ENCODE measurements around the gene CHN2. TPM values are rescaled to one million over a fixed set of nuclear protein-coding genes. Genes with fewer than 3 reads are reported as not detected.

Gene CHN2
- total RNA-seq, 5 donors from 2014 or later (not counting 1 experiment from before 2014, with no cell fraction given), result 4.5 to 9.0 (median 6.6) TPM

- Mint-ChIP-seq H3K4me3 (no peak overlapping the region), H3K4me1 (no peaks in the 10 kb centered on the region), H3K27ac (no peak overlapping the region), H3K27me3 (no peaks in the 10 kb centered on the region), H3K9me3 (no peaks in the 10 kb centered on the region), H3K36me3 (no peaks in the 10 kb centered on the region)
- no peak for DNase-seq
- CTCF ChIA-PET, result no interaction called here
- Histone ChIP-seq H3K9me3 (no peaks in the 10 kb centered on the region), H3K27ac (ENCODE audit: low read length) (no peak overlapping the region), H3K36me3 (ENCODE audit: control insufficient read depth in 2 of 2, extremely low read depth in 1 of 2, insufficient read depth in 1 of 2, low read length in 1 of 2) (no peaks in the 10 kb centered on the region), H3K4me1 (ENCODE audit: control insufficient read depth in 1 of 2, extremely low read depth in 1 of 2, insufficient read depth in 2 of 2, low read length in 2 of 2) (no peaks in the 10 kb centered on the region), H3K27me3 (replicated peaks in 1 of 2; ENCODE audit: control insufficient read depth in 2 of 2, extremely low read depth in 1 of 2, insufficient read depth in 2 of 2, low read length in 1 of 2) (no peaks in the 10 kb centered on the region), H3K4me3 (ENCODE audit: control insufficient read depth in 1 of 2, extremely low read depth in 1 of 2, low read length in 1 of 2) (no peak overlapping the region)
- POLR2A ChIA-PET, result no interaction called here
- no CpG with 5 or more reads among the region's 3 CpGs for WGBS (ENCODE audit: insufficient coverage)
- ATAC-seq (replicated peaks in 1 of 4), result no peak
These were observed 269.1 kb downstream of the CHN2 start for GRCh38 chr7:29463504-29464158.

- ChIA-PET CTCF (no interaction called here), POLR2A (no interaction called here)
- Histone ChIP-seq H3K27me3 (replicated peaks in 1 of 2; ENCODE audit: control insufficient read depth in 2 of 2, extremely low read depth in 1 of 2, insufficient read depth in 2 of 2, low read length in 1 of 2) (no peaks in the 10 kb centered on the region), H3K4me1 (ENCODE audit: control insufficient read depth in 1 of 2, extremely low read depth in 1 of 2, insufficient read depth in 2 of 2, low read length in 2 of 2) (no peaks in the 10 kb centered on the region), H3K9me3 (no peaks in the 10 kb centered on the region), H3K36me3 (ENCODE audit: control insufficient read depth in 2 of 2, extremely low read depth in 1 of 2, insufficient read depth in 1 of 2, low read length in 1 of 2) (no peaks in the 10 kb centered on the region), H3K27ac (ENCODE audit: low read length) (no peak overlapping the region), H3K4me3 (ENCODE audit: control insufficient read depth in 1 of 2, extremely low read depth in 1 of 2, low read length in 1 of 2) (no peak overlapping the region)
- Mint-ChIP-seq H3K9me3 (no peaks in the 10 kb centered on the region), H3K27ac (no peak overlapping the region), H3K27me3 (no peaks in the 10 kb centered on the region), H3K36me3 (no peaks in the 10 kb centered on the region), H3K4me1 (no peaks in the 10 kb centered on the region), H3K4me3 (no peak overlapping the region)
- no peak for ATAC-seq (replicated peaks in 1 of 4)
- 94% methylated on average over 2 of the region's 3 CpGs for WGBS (ENCODE audit: insufficient coverage)
- DNase-seq, result no peak
These were observed 270.2 kb downstream of the CHN2 start for GRCh38 chr7:29464753-29465152.

GRCh38 chr7:29467193-29467926, 272.8 kb downstream of the CHN2 start:
- H3K9me3 ChIP-seq, result no peaks in the 10 kb centered on the region
- no CpG with 5 or more reads among the region's 5 CpGs for WGBS (ENCODE audit: insufficient coverage)
- H3K36me3 ChIP-seq (ENCODE audit: control insufficient read depth in 2 of 2, extremely low read depth in 1 of 2, insufficient read depth in 1 of 2, low read length in 1 of 2), result no peaks in the 10 kb centered on the region
- no peak overlapping the region for H3K4me3 Mint-ChIP-seq
- no peak for DNase-seq
- no peak for ATAC-seq (replicated peaks in 1 of 4)
- H3K27ac Mint-ChIP-seq, result no peak overlapping the region
- no peaks in the 10 kb centered on the region for H3K27me3 Mint-ChIP-seq
- H3K27ac ChIP-seq (ENCODE audit: low read length), result no peak overlapping the region
- ChIA-PET CTCF (no interaction called here), POLR2A (no interaction called here)
- H3K4me1 ChIP-seq (ENCODE audit: control insufficient read depth in 1 of 2, extremely low read depth in 1 of 2, insufficient read depth in 2 of 2, low read length in 2 of 2), result no peaks in the 10 kb centered on the region
- no peak overlapping the region for H3K4me3 ChIP-seq (ENCODE audit: control insufficient read depth in 1 of 2, extremely low read depth in 1 of 2, low read length in 1 of 2)
- no peaks in the 10 kb centered on the region for H3K36me3 Mint-ChIP-seq
- no peaks in the 10 kb centered on the region for H3K9me3 Mint-ChIP-seq
- H3K27me3 ChIP-seq (replicated peaks in 1 of 2; ENCODE audit: control insufficient read depth in 2 of 2, extremely low read depth in 1 of 2, insufficient read depth in 2 of 2, low read length in 1 of 2), result no peaks in the 10 kb centered on the region
- no peaks in the 10 kb centered on the region for H3K4me1 Mint-ChIP-seq

GRCh38 chr7:29468196-29468595, 273.6 kb downstream of the CHN2 start:
- Mint-ChIP-seq H3K9me3 (no peaks in the 10 kb centered on the region), H3K4me1 (no peaks in the 10 kb centered on the region), H3K36me3 (no peaks in the 10 kb centered on the region), H3K27me3 (no peaks in the 10 kb centered on the region), H3K27ac (no peak overlapping the region), H3K4me3 (no peak overlapping the region)
- CTCF ChIA-PET, result no interaction called here
- H3K9me3 ChIP-seq, result no peaks in the 10 kb centered on the region
- H3K4me1 ChIP-seq (ENCODE audit: control insufficient read depth in 1 of 2, extremely low read depth in 1 of 2, insufficient read depth in 2 of 2, low read length in 2 of 2), result no peaks in the 10 kb centered on the region
- no peak overlapping the region for H3K4me3 ChIP-seq (ENCODE audit: control insufficient read depth in 1 of 2, extremely low read depth in 1 of 2, low read length in 1 of 2)
- WGBS (ENCODE audit: insufficient coverage), result no CpG with 5 or more reads among the region's 2 CpGs
- ATAC-seq (replicated peaks in 1 of 4), result no peak
- no peaks in the 10 kb centered on the region for H3K36me3 ChIP-seq (ENCODE audit: control insufficient read depth in 2 of 2, extremely low read depth in 1 of 2, insufficient read depth in 1 of 2, low read length in 1 of 2)
- H3K27ac ChIP-seq (ENCODE audit: low read length), result no peak overlapping the region
- no peak for DNase-seq
- H3K27me3 ChIP-seq (replicated peaks in 1 of 2; ENCODE audit: control insufficient read depth in 2 of 2, extremely low read depth in 1 of 2, insufficient read depth in 2 of 2, low read length in 1 of 2), result no peaks in the 10 kb centered on the region
- POLR2A ChIA-PET, result no interaction called here

- Histone ChIP-seq H3K4me3 (ENCODE audit: control insufficient read depth in 1 of 2, extremely low read depth in 1 of 2, low read length in 1 of 2) (no peak overlapping the region), H3K9me3 (no peaks in the 10 kb centered on the region), H3K4me1 (ENCODE audit: control insufficient read depth in 1 of 2, extremely low read depth in 1 of 2, insufficient read depth in 2 of 2, low read length in 2 of 2) (no peaks in the 10 kb centered on the region), H3K27ac (ENCODE audit: low read length) (no peak overlapping the region), H3K27me3 (replicated peaks in 1 of 2; ENCODE audit: control insufficient read depth in 2 of 2, extremely low read depth in 1 of 2, insufficient read depth in 2 of 2, low read length in 1 of 2) (no peaks in the 10 kb centered on the region), H3K36me3 (ENCODE audit: control insufficient read depth in 2 of 2, extremely low read depth in 1 of 2, insufficient read depth in 1 of 2, low read length in 1 of 2) (no peaks in the 10 kb centered on the region)
- no peak overlapping the region for H3K27ac Mint-ChIP-seq
- no peak for DNase-seq
- WGBS (ENCODE audit: insufficient coverage), result 86% methylated on average over 3 of the region's 3 CpGs
- no peaks in the 10 kb centered on the region for H3K4me1 Mint-ChIP-seq
- no peaks in the 10 kb centered on the region for H3K27me3 Mint-ChIP-seq
- no peaks in the 10 kb centered on the region for H3K36me3 Mint-ChIP-seq
- H3K4me3 Mint-ChIP-seq, result no peak overlapping the region
- ChIA-PET POLR2A (interaction anchor here in 1 of 2 donors (0.5 kb wide), 1 partner anchor 39 kb away, joined by 5 read pairs; no protein-coding TSS in a partner anchor), CTCF (no interaction called here)
- no peaks in the 10 kb centered on the region for H3K9me3 Mint-ChIP-seq
- ATAC-seq (replicated peaks in 1 of 4), result no peak
These were observed 274.7 kb downstream of the CHN2 start for GRCh38 chr7:29469281-29469680.

- POLR2A ChIA-PET, result no interaction called here
- no peak overlapping the region for H3K4me3 Mint-ChIP-seq
- H3K27me3 ChIP-seq (replicated peaks in 1 of 2; ENCODE audit: control insufficient read depth in 2 of 2, extremely low read depth in 1 of 2, insufficient read depth in 2 of 2, low read length in 1 of 2), result no peaks in the 10 kb centered on the region
- no peaks in the 10 kb centered on the region for H3K36me3 Mint-ChIP-seq
- H3K4me1 ChIP-seq (ENCODE audit: control insufficient read depth in 1 of 2, extremely low read depth in 1 of 2, insufficient read depth in 2 of 2, low read length in 2 of 2), result no peaks in the 10 kb centered on the region
- H3K27ac ChIP-seq (ENCODE audit: low read length), result no peak overlapping the region
- no peaks in the 10 kb centered on the region for H3K36me3 ChIP-seq (ENCODE audit: control insufficient read depth in 2 of 2, extremely low read depth in 1 of 2, insufficient read depth in 1 of 2, low read length in 1 of 2)
- no peaks in the 10 kb centered on the region for H3K27me3 Mint-ChIP-seq
- 100% methylated on average over 1 of the region's 3 CpGs for WGBS (ENCODE audit: insufficient coverage)
- no peaks in the 10 kb centered on the region for H3K4me1 Mint-ChIP-seq
- DNase-seq (no peak), ATAC-seq (replicated peaks in 1 of 4) (no peak)
- CTCF ChIA-PET, result no interaction called here
- H3K27ac Mint-ChIP-seq, result no peak overlapping the region
- H3K4me3 ChIP-seq (ENCODE audit: control insufficient read depth in 1 of 2, extremely low read depth in 1 of 2, low read length in 1 of 2), result no peak overlapping the region
- H3K9me3 Mint-ChIP-seq, result no peaks in the 10 kb centered on the region
- no peaks in the 10 kb centered on the region for H3K9me3 ChIP-seq
These were observed 275.5 kb downstream of the CHN2 start for GRCh38 chr7:29469976-29470557.

Measured in T-cell (primary cell).